H1 (cell line): ENCODE measurements around the gene PPP1R2. TPM values are rescaled to one million over a fixed set of nuclear protein-coding genes. Genes with fewer than 3 reads are reported as not detected.

Experiments used
- CTCF ChIA-PET: fragments of 300-600 bp; sonication (Branson Sonifier 250); formaldehyde crosslinking; loops from one replicate; lab custom pipeline; 2021; ENCODE audit not compliant: partially characterized antibody; lab: Charles Lee
- POLR2A ChIA-PET: fragments of 300-600 bp; sonication (Branson Sonifier 250); formaldehyde crosslinking; loops from one replicate; lab custom pipeline; 2021; ENCODE audit warnings: inconsistent platforms; ENCODE audit not compliant: partially characterized antibody; lab: Charles Lee
- DNase-seq, 2 experiments: peaks; one replicate each; pipeline versions ENCODE4 v3.0.0 to v3.0.0-alpha.2; 2010 to 2022; ENCODE audit warnings: low spot score in 2 of 2, low read depth in 1 of 2, mixed read lengths in 1 of 2
- FAIRE-seq: peaks from 2 replicates; lab custom pipeline; 2011; peaks lifted over from hg19 to GRCh38; lab: Jason Lieb, UNC
- H2AFZ ChIP-seq: 2 replicates; pipeline ENCODE4 v1.8.1; 2012; ENCODE audit warnings: low read length, inconsistent platforms
- H2AK5ac ChIP-seq: 2 replicates; pipeline ENCODE4 v1.6.1; 2013; ENCODE audit warnings: low read depth, low read length
- H2BK120ac ChIP-seq: replicated peaks from 2 replicates; pipeline ENCODE3; 2013; ENCODE audit warnings: low read depth, low read length, inconsistent platforms
- H2BK12ac ChIP-seq: 2 replicates; pipeline ENCODE4 v1.6.1; 2013; ENCODE audit warnings: low read depth, low read length
- H2BK15ac ChIP-seq: 2 replicates; pipeline ENCODE4 v1.6.1; 2013; ENCODE audit warnings: low read length
- H2BK20ac ChIP-seq: 2 replicates; pipeline ENCODE4 v1.6.1; 2013; ENCODE audit warnings: low read length
- H2BK5ac ChIP-seq: 2 replicates; pipeline ENCODE4 v1.6.1; 2013; ENCODE audit warnings: low read depth, low read length
- H3K14ac ChIP-seq: 2 replicates; pipeline ENCODE4 v1.6.1; 2013; ENCODE audit warnings: inconsistent platforms; ENCODE audit not compliant: insufficient read length
- H3K18ac ChIP-seq: 2 replicates; pipeline ENCODE4 v1.6.1; 2013; ENCODE audit warnings: low read length; ENCODE audit errors: extremely low read depth
- H3K23ac ChIP-seq: 2 replicates; pipeline ENCODE4 v1.6.1; 2013; ENCODE audit warnings: inconsistent platforms; ENCODE audit not compliant: insufficient read length
- H3K23me2 ChIP-seq: 2 replicates; pipeline ENCODE4 v1.6.1; 2013; ENCODE audit warnings: low read depth, low read length
- H3K27ac ChIP-seq: 2 replicates; pipeline ENCODE4 v1.6.1; 2011; ENCODE audit warnings: low read depth, low read length, inconsistent platforms
- H3K27me3 ChIP-seq, 4 experiments: replicated peaks in 1 of 4; 1 replicate in 1 of 4; 2 replicates in 3 of 4; pipeline versions ENCODE4 v1.6.1 to v1.8.1; 2011 to 2013; ENCODE audit warnings: low read length in 3 of 4, mild to moderate bottlenecking in 3 of 4, inconsistent platforms in 2 of 4, mixed read lengths in 2 of 4, moderate library complexity in 1 of 4; ENCODE audit not compliant: control insufficient read depth in 3 of 4, insufficient read depth in 3 of 4; ENCODE audit errors: extremely low read depth in 1 of 4
- H3K36me3 ChIP-seq, 4 experiments: 2 replicates each; pipeline versions ENCODE4 v1.6.1 to v1.8.1; 2011 to 2013; ENCODE audit warnings: mild to moderate bottlenecking in 4 of 4, low read length in 3 of 4, moderate library complexity in 2 of 4, control low read depth in 1 of 4, inconsistent platforms in 1 of 4; ENCODE audit not compliant: insufficient read depth in 4 of 4, control insufficient read depth in 2 of 4
- H3K4ac ChIP-seq: replicated peaks from 2 replicates; pipeline ENCODE3; 2013; ENCODE audit warnings: low read length, low read depth, mixed read lengths, inconsistent platforms; ENCODE audit not compliant: insufficient read length
- H3K4me1 ChIP-seq, 4 experiments: replicated peaks in 1 of 4; 1 replicate in 1 of 4; 2 replicates in 3 of 4; pipeline versions ENCODE4 v1.6.1 to v1.8.1; 2011 to 2013; ENCODE audit warnings: low read length in 3 of 4, inconsistent platforms in 2 of 4, mixed read lengths in 1 of 4; ENCODE audit not compliant: insufficient read depth in 4 of 4, control insufficient read depth in 3 of 4
- H3K4me2 ChIP-seq, 2 experiments: 2 replicates each; pipeline versions ENCODE4 v1.6.1 to v1.8.1; 2011 to 2013; ENCODE audit warnings: low read depth in 2 of 2, low read length in 2 of 2, control low read depth in 1 of 2, inconsistent platforms in 1 of 2, mild to moderate bottlenecking in 1 of 2; ENCODE audit not compliant: insufficient read depth in 1 of 2
- H3K4me3 ChIP-seq, 4 experiments: fragments of 200-600, 300-600 bp in 1 of 4; sonication (generic), shearing (Covaris generic), sonication (Bioruptor Twin) in 1 of 4; 2 replicates each; pipeline versions ENCODE4 v1.5.1 to v1.8.1; 2011 to 2016; ENCODE audit warnings: low read length in 4 of 4, low read depth in 3 of 4, control low read depth in 2 of 4, inconsistent platforms in 2 of 4, mild to moderate bottlenecking in 2 of 4, mixed read lengths in 1 of 4, moderate library complexity in 1 of 4; ENCODE audit not compliant: insufficient read depth in 2 of 4; ENCODE audit errors: extremely low read depth in 1 of 4
- H3K56ac ChIP-seq: replicated peaks from 2 replicates; pipeline ENCODE3; 2013; ENCODE audit warnings: low read depth, mild to moderate bottlenecking, mixed read lengths, low read length, inconsistent platforms; ENCODE audit not compliant: insufficient read length
- H3K79me1 ChIP-seq: 2 replicates; pipeline ENCODE4 v1.6.1; 2013; ENCODE audit warnings: low read depth, low read length, control low read depth
- H3K79me2 ChIP-seq, 2 experiments: 2 replicates each; pipeline versions ENCODE4 v1.6.1 to v1.8.1; 2012 to 2013; ENCODE audit warnings: low read length in 2 of 2, mild to moderate bottlenecking in 2 of 2, inconsistent platforms in 1 of 2; ENCODE audit not compliant: insufficient read depth in 2 of 2, control insufficient read depth in 1 of 2
- H3K9ac ChIP-seq, 4 experiments: replicated peaks in 1 of 4; 1 replicate in 1 of 4; 2 replicates in 3 of 4; pipeline versions ENCODE4 v1.6.1 to v1.8.1; 2011 to 2013; ENCODE audit warnings: low read depth in 3 of 4, low read length in 3 of 4, control low read depth in 2 of 4, mild to moderate bottlenecking in 2 of 4, moderate library complexity in 2 of 4, inconsistent platforms in 1 of 4; ENCODE audit errors: extremely low read depth in 1 of 4
- H3K9me3 ChIP-seq, 2 experiments: 2 replicates each; pipeline versions ENCODE4 v1.6.1 to v1.8.1; 2012 to 2013; ENCODE audit warnings: mild to moderate bottlenecking in 2 of 2, moderate library complexity in 2 of 2, control low read depth in 1 of 2, inconsistent platforms in 1 of 2, low read depth in 1 of 2, low read length in 1 of 2, mixed read lengths in 1 of 2; ENCODE audit not compliant: insufficient read depth in 2 of 2
- H4K20me1 ChIP-seq, 2 experiments: replicated peaks in 1 of 2; 2 replicates each; pipeline versions ENCODE3 to v1.8.1; 2011 to 2013; ENCODE audit warnings: inconsistent platforms in 2 of 2, low read length in 2 of 2, mild to moderate bottlenecking in 1 of 2; ENCODE audit not compliant: insufficient read depth in 2 of 2, control insufficient read depth in 1 of 2
- H4K5ac ChIP-seq: 2 replicates; pipeline ENCODE4 v1.6.1; 2013; ENCODE audit warnings: low read length, low read depth, mixed read lengths, inconsistent platforms; ENCODE audit not compliant: insufficient read length
- H4K8ac ChIP-seq: 2 replicates; pipeline ENCODE4 v1.8.0; 2013; ENCODE audit warnings: mild to moderate bottlenecking, moderate library complexity, low read length, inconsistent platforms; ENCODE audit not compliant: insufficient read depth; ENCODE audit errors: extremely low read depth
- H4K91ac ChIP-seq: replicated peaks from 2 replicates; pipeline ENCODE3; 2013; ENCODE audit warnings: low read length, mixed read lengths, inconsistent platforms; ENCODE audit not compliant: insufficient read length
- CBX8 ChIP-seq: fragments of 300-800, 300-1000 bp; sonication (generic); IDR thresholded peaks from 2 replicates; pipeline ENCODE4 v1.7.1; 2016; ENCODE audit warnings: low read depth, low read length, borderline replicate concordance
- EGR1 ChIP-seq: IDR thresholded peaks from 2 replicates; pipeline ENCODE4 v1.6.1; 2011; ENCODE audit warnings: low read depth, low read length, borderline replicate concordance
- MAFK ChIP-seq: IDR thresholded peaks from 2 replicates; pipeline ENCODE4 v1.6.1; 2012; ENCODE audit warnings: low read depth, mild to moderate bottlenecking, improper control_type of control experiment, low read length
- WGBS, 2 experiments: shearing (Covaris generic) in 1 of 2; methylation state at CpG; one replicate each; pipeline versions ENCODE4 v1.1.6 to v1.1.7; 2013 to 2015; ENCODE audit warnings: low lambda C conversion rate in 2 of 2, mixed read lengths in 2 of 2, inconsistent platforms in 1 of 2, low coverage in 1 of 2, missing lambda C conversion rate in 1 of 2; ENCODE audit not compliant: insufficient replicate concordance in 2 of 2, insufficient coverage in 1 of 2, insufficient read length in 1 of 2; ENCODE audit errors: extremely low coverage in 1 of 2, missing lambda C conversion rate in 1 of 2; 5-methylcytosine and 5-hydroxymethylcytosine counted together
- polyA plus RNA-seq, 7 experiments: library from polyadenylated mRNA; depleted of rRNA in 3 of 7; stranded (reverse) in 5 of 7; unstranded in 2 of 7; fragments of >200 nt in 5 of 7; fragments of 200-250 nt in 2 of 7; gene quantifications; 1 replicate in 5 of 7; 2 replicates in 1 of 7; 4 replicates in 1 of 7; pipeline versions ENCODE4 v1.2.1 to v1.2.3, GENCODE V29; 2011 to 2013; ENCODE audit warnings: missing spikeins in 2 of 7, mixed read lengths in 2 of 7
- total RNA-seq: library from RNA; stranded (reverse); fragmentation: NEBNext Ultra II Directional; extraction: Animal tissue kit (Norgen Biotek cat#: 25700); gene quantifications from 2 replicates; pipeline ENCODE4 v1.2.1, GENCODE V29; 2021

The PPP1R2 gene
- total and polyA plus RNA-seq, 2 of the 8 experiments (the other 6 are each of a cell fraction or from before 2014, with no cell fraction given), result 14.0 to 26.5 TPM

DNA sequence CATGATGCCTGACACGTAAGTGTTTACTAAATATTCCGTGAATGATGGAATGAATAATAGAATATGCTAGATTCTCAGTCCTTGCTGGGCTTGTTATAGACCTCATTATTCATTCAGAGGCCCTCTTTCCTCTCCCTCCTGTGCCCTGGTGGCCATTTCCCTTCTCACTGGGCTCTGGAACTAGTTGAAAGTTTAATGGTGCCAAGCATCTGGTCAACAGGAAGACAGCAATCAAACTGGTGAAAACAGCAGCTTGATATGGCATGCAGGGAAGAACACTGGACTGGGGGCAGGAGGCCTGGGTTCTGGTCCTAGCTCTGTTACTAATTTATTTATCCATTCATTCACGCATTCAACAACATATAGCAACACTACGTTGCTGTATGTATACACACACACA, 44.3 kb upstream of the PPP1R2 start:
- WGBS, 2 experiments, result 84% methylated on average over 4 of the region's 4 CpGs; no CpG with 5 or more reads in 1 of the 2 experiments
- no peak overlapping the region for H3K23ac ChIP-seq
- H2AFZ ChIP-seq, result no peak overlapping the region
- H2BK12ac ChIP-seq, result no peak overlapping the region
- H3K79me2 ChIP-seq, result no peaks in the 10 kb centered on the region
- H3K56ac ChIP-seq, result no peak overlapping the region
- no peak overlapping the region for H2AK5ac ChIP-seq
- H3K14ac ChIP-seq, result no peak overlapping the region
- H3K9ac ChIP-seq, result no peak overlapping the region
- H2BK120ac ChIP-seq, result no peak overlapping the region
- DNase-seq (no peak), FAIRE-seq (no peak)
- H3K4me2 ChIP-seq, result no peak overlapping the region
- H3K79me1 ChIP-seq, result no peaks in the 10 kb centered on the region
- H3K36me3 ChIP-seq, result no peaks in the 10 kb centered on the region
- TF ChIP-seq MAFK, result no peak
- TF ChIP-seq EGR1, result no peak
- TF ChIP-seq CBX8, result no peak
- H4K20me1 ChIP-seq, result no peaks in the 10 kb centered on the region
- H3K4me3 ChIP-seq, result no peak overlapping the region
- no peak overlapping the region for H2BK5ac ChIP-seq
- no peak overlapping the region for H2BK15ac ChIP-seq
- no peak overlapping the region for H3K27ac ChIP-seq
- H3K27me3 ChIP-seq, result no peaks in the 10 kb centered on the region
- H3K18ac ChIP-seq, result no peak overlapping the region
- CTCF ChIA-PET, result no interaction called here
- no peaks in the 10 kb centered on the region for H3K4me1 ChIP-seq
- H4K5ac ChIP-seq, result no peak overlapping the region
- no peak overlapping the region for H2BK20ac ChIP-seq
- H3K23me2 ChIP-seq, result no peaks in the 10 kb centered on the region; the same call in 1 of the 2 replicates
- H4K8ac ChIP-seq, result no peak overlapping the region
- H3K4ac ChIP-seq, result no peak overlapping the region
- POLR2A ChIA-PET, result no interaction called here
- no peak overlapping the region for H4K91ac ChIP-seq
- peaks cover 0 to 4% of the 10 kb centered on the region in 2 experiments; a peak in 2 of 4 replicates for H3K9me3 ChIP-seq
